MCF 10A (cell line): ENCODE measurements around the gene MPHOSPH10. TPM values are rescaled to one million over a fixed set of nuclear protein-coding genes. Genes with fewer than 3 reads are reported as not detected.

ENCODE experiments used
- BruUV-seq: library from RNA; stranded (reverse); fragments of 400-500 nt; replicated peaks from 2 replicates; lab custom pipeline; 2021; lab: Mats Ljungman, UMichigan
- CTCF ChIA-PET: fragments of 300-600 bp; sonication (Branson Sonifier 250); formaldehyde crosslinking; extraction: SDS; loops from one replicate; lab custom pipeline; 2021; ENCODE audit warnings: antibody characterized with exemption, inconsistent platforms; lab: Yijun Ruan, JAX
- POLR2A ChIA-PET: fragments of 300-600, 350-650 bp; sonication (Branson Sonifier 250); formaldehyde crosslinking; extraction: SDS; loops from one replicate; lab custom pipeline; 2020; ENCODE audit warnings: antibody characterized with exemption, inconsistent platforms; lab: Yijun Ruan, JAX
- DNase-seq: peaks from one replicate; pipeline ENCODE4 v3.0.0-alpha.2; 2018; ENCODE audit not compliant: unreplicated experiment
- H3K27ac Mint-ChIP-seq: one replicate; pipeline ENCODE4 v1.8.0; 2022; ENCODE audit warnings: mild to moderate bottlenecking, low read depth, mixed read lengths; ENCODE audit not compliant: unreplicated experiment
- H3K27me3 Mint-ChIP-seq: one replicate; pipeline ENCODE4 v1.8.0; 2022; ENCODE audit warnings: mixed read lengths; ENCODE audit not compliant: insufficient read depth, unreplicated experiment
- H3K36me3 Mint-ChIP-seq: one replicate; pipeline ENCODE4 v1.8.0; 2022; ENCODE audit warnings: mild to moderate bottlenecking, moderate library complexity, mixed read lengths; ENCODE audit not compliant: insufficient read depth, unreplicated experiment
- H3K4me1 Mint-ChIP-seq: one replicate; pipeline ENCODE4 v1.8.0; 2022; ENCODE audit warnings: mixed read lengths; ENCODE audit not compliant: insufficient read depth, unreplicated experiment
- H3K4me3 Mint-ChIP-seq: one replicate; pipeline ENCODE4 v1.8.0; 2022; ENCODE audit warnings: mild to moderate bottlenecking, moderate library complexity, mixed read lengths; ENCODE audit not compliant: unreplicated experiment
- H3K9me3 Mint-ChIP-seq: one replicate; pipeline ENCODE4 v1.8.0; 2022; ENCODE audit warnings: mixed read lengths; ENCODE audit not compliant: unreplicated experiment
- CTCF ChIP-seq: fragments of 200-600 bp; IDR thresholded peaks from one replicate; pipeline ENCODE4 v1.8.0; 2022; ENCODE audit warnings: antibody characterized with exemption, mild to moderate bottlenecking; ENCODE audit not compliant: unreplicated experiment
- intact Hi-C: fragments of 100-400 bp; cut with micrococcal nuclease; formaldehyde crosslinking; loops from 2 replicates; pipeline ENCODE4 v1.14.1; 2022
- total RNA-seq: library from RNA; stranded (reverse); gene quantifications from 2 replicates; pipeline ENCODE4 v1.2.3, GENCODE V29; 2022

The MPHOSPH10 gene
- total RNA-seq, 1 experiment from 2014 or later = 32.8 TPM

- ChIA-PET POLR2A (interaction anchor here (0.8 kb wide), 1 partner anchor 122 kb away, joined by 3 read pairs; the partner anchor contains the start of gene NAGK), CTCF (interaction anchor here (0.5 to 1.8 kb wide), 10 partner anchors 9 to 1433 kb away, joined by 3 to 6 read pairs (median 4); no protein-coding TSS in a partner anchor)
- Mint-ChIP-seq H3K27ac (no peak overlapping the region), H3K4me1 (no peaks in the 10 kb centered on the region), H3K4me3 (no peak overlapping the region), H3K9me3 (no peaks in the 10 kb centered on the region), H3K27me3 (no peaks in the 10 kb centered on the region), H3K36me3 (no peaks in the 10 kb centered on the region)
- peak; percentile 41 for TF ChIP-seq CTCF
- intact Hi-C loops = loop anchor here (1.0 kb wide), 3 partner anchors 34 to 168 kb away; no protein-coding TSS in a partner anchor
- DNase-seq = peak; percentile 43
- no TSS peak for BruUV-seq
These were observed 60.5 kb downstream of the MPHOSPH10 start for GRCh38 chr2:71190656-71191569.

- Mint-ChIP-seq H3K36me3 (no peaks in the 10 kb centered on the region), H3K4me1 (no peaks in the 10 kb centered on the region), H3K27me3 (no peaks in the 10 kb centered on the region), H3K27ac (no peak overlapping the region), H3K4me3 (no peak overlapping the region), H3K9me3 (no peaks in the 10 kb centered on the region)
- POLR2A ChIA-PET = no interaction called here
- intact Hi-C loops = loop anchor here (1.0 kb wide), 3 partner anchors 34 to 168 kb away; no protein-coding TSS in a partner anchor
- no peak for TF ChIP-seq CTCF
- DNase-seq = no peak
- CTCF ChIA-PET = interaction anchor here (0.5 to 1.8 kb wide), 9 partner anchors 8 to 1432 kb away, joined by 3 to 6 read pairs (median 4); no protein-coding TSS in a partner anchor
- no TSS peak for BruUV-seq
These were observed 61.1 kb downstream of the MPHOSPH10 start for GRCh38 chr2:71191570-71191943.

Other genes with a start within 250 kb of the MPHOSPH10 start
- gene VAX2, start 230.1 kb upstream of the MPHOSPH10 start, total RNA-seq = not detected in 2 replicates
- not detected in 2 replicates for gene ATP6V1B1, start 194.7 kb upstream of the MPHOSPH10 start, total RNA-seq
- not detected in 2 replicates for gene ANKRD53, start 152.0 kb upstream of the MPHOSPH10 start, total RNA-seq
- gene TEX261, start 135.8 kb upstream of the MPHOSPH10 start, total RNA-seq = 52.3 and 63.2 TPM in 2 replicates
- gene NAGK, start 62.0 kb upstream of the MPHOSPH10 start, total RNA-seq = 30.9 and 45.7 TPM in 2 replicates
- gene MCEE, start 405 bp upstream of the MPHOSPH10 start, total RNA-seq = 14.7 and 14.9 TPM in 2 replicates
- 1.4 and 1.8 TPM in 2 replicates for gene PAIP2B, start 96.5 kb downstream of the MPHOSPH10 start, total RNA-seq
- gene ZNF638, start 201.1 kb downstream of the MPHOSPH10 start, total RNA-seq = 112 and 142 TPM in 2 replicates